Measurements from ENCODE around the gene AVPR1B. TPM values are rescaled to one million over a fixed set of nuclear protein-coding genes. Genes with fewer than 3 reads are reported as not detected.

AVPR1B gene
- total and polyA plus RNA-seq, 2 of the 13 experiments (the other 11 are each of a cell fraction or from before 2014, with no cell fraction given): 0.05 TPM; not detected in 1

DNA sequence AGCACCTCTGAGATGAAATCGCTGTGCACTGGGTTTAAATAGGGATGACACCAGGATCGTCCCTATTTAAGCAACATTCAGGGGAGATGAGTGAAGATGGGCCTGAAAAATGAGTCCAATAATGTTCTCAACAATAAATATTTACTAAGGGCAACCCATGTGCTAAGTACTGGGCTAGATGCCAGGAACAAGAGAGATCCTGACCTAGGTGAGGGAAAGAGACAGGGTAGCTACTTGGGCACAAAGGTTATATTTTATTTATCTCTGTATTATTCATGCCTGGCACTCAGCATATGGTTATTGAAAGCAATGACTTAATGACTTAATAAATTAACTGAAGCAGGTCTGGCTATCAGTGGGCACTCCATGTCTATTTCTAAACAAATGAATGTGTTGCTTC is 27.4 kb upstream of the AVPR1B start:
- Histone ChIP-seq H3K27ac (ENCODE audit: extremely low read length, insufficient read depth, low read length) (no peak overlapping the region), H3K4me1 (ENCODE audit: insufficient read depth, low read length) (no peaks in the 10 kb centered on the region), H3K9ac (ENCODE audit: insufficient read depth, low read depth, low read length) (no peak overlapping the region), H3K27me3 (ENCODE audit: control insufficient read depth in 1 of 2, insufficient read depth in 2 of 2, low read length in 2 of 2) (peaks cover 0 to 23% of the 10 kb centered on the region in 2 experiments; a peak in 3 of 5 replicates), H4K20me1 (ENCODE audit: insufficient read depth, low read length) (no peaks in the 10 kb centered on the region), H3K4me2 (ENCODE audit: low read depth, low read length) (no peak overlapping the region), H3K36me3 (replicated peaks in 1 of 2; ENCODE audit: control insufficient read depth in 1 of 2, insufficient read depth in 2 of 2, low read length in 2 of 2) (no peaks in the 10 kb centered on the region), H3K4me3 (replicated peaks in 1 of 3; ENCODE audit: insufficient read depth in 1 of 3, low read depth in 2 of 3, low read length in 3 of 3) (no peak overlapping the region), H3K9me3 (ENCODE audit: low read length) (no peaks in the 10 kb centered on the region), H2AFZ (ENCODE audit: low read length) (no peak overlapping the region), H3K79me2 (ENCODE audit: insufficient read depth, low read length) (no peaks in the 10 kb centered on the region)
- no peak for ATAC-seq
- POLR2A ChIA-PET: no interaction called here
- TF ChIP-seq ZNF746 (CRISPR knock-in tag; IDR thresholded peaks at IDR 0.05): no peak
- TF ChIP-seq ZNF20 (CRISPR knock-in tag; IDR thresholded peaks at IDR 0.05): no peak
- TF ChIP-seq BRCA1 (CRISPR knock-in tag; IDR thresholded peaks at IDR 0.05): no peak
- no peak for TF ChIP-seq ZNF10 (CRISPR knock-in tag; IDR thresholded peaks at IDR 0.05; ENCODE audit: borderline replicate concordance, low read depth)
- TF ChIP-seq, protein P1, sequence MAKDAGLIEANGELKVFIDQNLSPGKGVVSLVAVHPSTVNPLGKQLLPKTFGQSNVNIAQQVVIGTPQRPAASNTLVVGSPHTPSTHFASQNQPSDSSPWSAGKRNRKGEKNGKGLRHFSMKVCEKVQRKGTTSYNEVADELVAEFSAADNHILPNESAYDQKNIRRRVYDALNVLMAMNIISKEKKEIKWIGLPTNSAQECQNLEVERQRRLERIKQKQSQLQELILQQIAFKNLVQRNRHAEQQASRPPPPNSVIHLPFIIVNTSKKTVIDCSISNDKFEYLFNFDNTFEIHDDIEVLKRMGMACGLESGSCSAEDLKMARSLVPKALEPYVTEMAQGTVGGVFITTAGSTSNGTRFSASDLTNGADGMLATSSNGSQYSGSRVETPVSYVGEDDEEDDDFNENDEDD (CRISPR knock-in tag; IDR thresholded peaks at IDR 0.05; ENCODE audit: borderline replicate concordance): no peak
- no peak for TF ChIP-seq FLYWCH1 (CRISPR knock-in tag; IDR thresholded peaks at IDR 0.05)
- TF ChIP-seq ELF1 (CRISPR knock-in tag; IDR thresholded peaks at IDR 0.05): no peak
- no peak for TF ChIP-seq ZNF615 (CRISPR knock-in tag; IDR thresholded peaks at IDR 0.05; ENCODE audit: borderline replicate concordance)
- no peak for TF ChIP-seq ZFP62 (CRISPR knock-in tag; IDR thresholded peaks at IDR 0.05)
- no peak for TF ChIP-seq ZNF33A (CRISPR knock-in tag; IDR thresholded peaks at IDR 0.05; ENCODE audit: borderline replicate concordance)
- CTCF ChIA-PET (ENCODE audit: low intra/inter-chr PET ratio, low total read pairs): no interaction called here
- 18% methylated on average over 2 of the region's 2 CpGs for WGBS (ENCODE audit: low lambda C conversion rate)
- in situ Hi-C loops (cut with HindIII; ENCODE audit: extremely low pct_ligation_motif_present, low pct_unique_long_range_greater_than_20kb): no loop called here
- no peak for DNase-seq (ENCODE audit: low spot score)
- no TSS peak for BruUV-seq (replicated peaks)
- intact Hi-C loops (cut with micrococcal nuclease; ENCODE audit: unreplicated experiment): no loop called here
- no peak for FAIRE-seq
